ENCODE measurements around the gene PLXNA4.

PLXNA4 gene

GRCh38 chr7:132115758-132116157, 460.5 kb downstream of the PLXNA4 start:
- TF ChIP-seq CTCF (conservative IDR thresholded peaks at IDR 0.05) = no peak
- no peak overlapping the region for H3K27ac ChIP-seq

GRCh38 chr7:132115028-132115427, 461.2 kb downstream of the PLXNA4 start:
- no peak for TF ChIP-seq CTCF (conservative IDR thresholded peaks at IDR 0.05)
- H3K27ac ChIP-seq = no peak overlapping the region

GRCh38 chr7:132114411-132114810, 461.9 kb downstream of the PLXNA4 start:
- H3K27ac ChIP-seq = no peak overlapping the region

GRCh38 chr7:132113536-132114371, 462.5 kb downstream of the PLXNA4 start:
- no peak for TF ChIP-seq CTCF (conservative IDR thresholded peaks at IDR 0.05)

More at GRCh38 chr7:132114411-132114810, 461.9 kb downstream of the PLXNA4 start:
- TF ChIP-seq CTCF (conservative IDR thresholded peaks at IDR 0.05) = no peak

GRCh38 chr7:132112657-132113056, 463.6 kb downstream of the PLXNA4 start:
- TF ChIP-seq CTCF (conservative IDR thresholded peaks at IDR 0.05) = no peak
- H3K27ac ChIP-seq = no peak overlapping the region

More at GRCh38 chr7:132113536-132114371, 462.5 kb downstream of the PLXNA4 start:
- H3K27ac ChIP-seq = no peak overlapping the region

- TF ChIP-seq CTCF (conservative IDR thresholded peaks at IDR 0.05) = no peak
- no peak overlapping the region for H3K27ac ChIP-seq
Observed at GRCh38 chr7:132112106-132112505, 464.2 kb downstream of the PLXNA4 start.

GRCh38 chr7:132110692-132111091, 465.6 kb downstream of the PLXNA4 start:
- no peak overlapping the region for H3K27ac ChIP-seq
- TF ChIP-seq CTCF (conservative IDR thresholded peaks at IDR 0.05) = no peak
